Smooth muscle cell (in vitro differentiated cells): ENCODE results near the gene LITAF. TPM values are rescaled to one million over a fixed set of nuclear protein-coding genes. Genes with fewer than 3 reads are reported as not detected.

Source experiments
- DNase-seq: peaks from one replicate; lab custom pipeline; 2025; ENCODE audit not compliant: unreplicated experiment; lab: John Stamatoyannopoulos, UW
- H2AFZ ChIP-seq: fragments of 200-600 bp; sonication (generic); 2 replicates; pipeline ENCODE4 v1.6.0; 2016; ENCODE audit warnings: antibody characterized with exemption, low read depth, mild to moderate bottlenecking
- H3F3A ChIP-seq: fragments of 200-600 bp; sonication (generic); 2 replicates; pipeline ENCODE4 v1.6.0; 2017; ENCODE audit warnings: antibody characterized with exemption, low read depth
- H3K27ac ChIP-seq: fragments of 200-600 bp; sonication (generic); 2 replicates; pipeline ENCODE4 v1.5.1; 2016; ENCODE audit warnings: low read depth, mild to moderate bottlenecking
- H3K27me3 ChIP-seq: fragments of 200-600 bp; sonication (generic); 2 replicates; pipeline ENCODE4 v1.6.1; 2016; ENCODE audit warnings: low read depth, mild to moderate bottlenecking
- H3K36me3 ChIP-seq: fragments of 200-600 bp; sonication (generic); 2 replicates; pipeline ENCODE4 v1.5.1; 2016; ENCODE audit warnings: low read depth
- H3K4me1 ChIP-seq: fragments of 200-600 bp; sonication (generic); 2 replicates; pipeline ENCODE4 v1.5.1; 2016; ENCODE audit warnings: low read depth
- H3K4me2 ChIP-seq: fragments of 200-600 bp; sonication (generic); 2 replicates; pipeline ENCODE4 v1.6.0; 2016; ENCODE audit warnings: mild to moderate bottlenecking
- H3K4me3 ChIP-seq: fragments of 200-600 bp; sonication (generic); 2 replicates; pipeline ENCODE4 v1.5.1; 2016; ENCODE audit warnings: mild to moderate bottlenecking
- H3K79me2 ChIP-seq: fragments of 200-600 bp; sonication (generic); 2 replicates; pipeline ENCODE4 v1.6.0; 2016; ENCODE audit warnings: low read depth, mild to moderate bottlenecking
- H3K9ac ChIP-seq: fragments of 200-600 bp; sonication (generic); 2 replicates; pipeline ENCODE4 v1.6.0; 2016; ENCODE audit warnings: low read depth
- H3K9me3 ChIP-seq: fragments of 200-600 bp; sonication (generic); replicated peaks from 2 replicates; pipeline ENCODE4 v1.5.1; 2016; ENCODE audit warnings: low read depth
- H4K20me1 ChIP-seq: fragments of 200-600 bp; sonication (generic); 2 replicates; pipeline ENCODE4 v1.6.0; 2016; ENCODE audit warnings: low read depth
- CTCF ChIP-seq: fragments of 200-600 bp; sonication (generic); IDR thresholded peaks from 2 replicates; pipeline ENCODE4 v1.5.1; 2017; ENCODE audit warnings: borderline replicate concordance, mild to moderate bottlenecking, antibody characterized with exemption; ENCODE audit not compliant: insufficient read depth, poor library complexity, severe bottlenecking
- WGBS: methylation state at CpG from one replicate; pipeline ENCODE4 v1.1.7; 2016; ENCODE audit warnings: low lambda C conversion rate; 5-methylcytosine and 5-hydroxymethylcytosine counted together
- polyA plus RNA-seq: library from polyadenylated mRNA; unstranded; fragments of >200 nt; fragmentation: Nextera tagmentation; extraction: Ambion mirVana; gene quantifications from 2 replicates; pipeline ENCODE4 v1.2.1, GENCODE V29; 2016
- total RNA-seq: library from RNA; depleted of rRNA; stranded (reverse); fragments of >200 nt; gene quantifications from 2 replicates; pipeline ENCODE4 v1.2.3, GENCODE V29; 2014

The LITAF gene
- total and polyA plus RNA-seq, 2 experiments from 2014 or later, result 40.4 to 72.6 TPM

DNA sequence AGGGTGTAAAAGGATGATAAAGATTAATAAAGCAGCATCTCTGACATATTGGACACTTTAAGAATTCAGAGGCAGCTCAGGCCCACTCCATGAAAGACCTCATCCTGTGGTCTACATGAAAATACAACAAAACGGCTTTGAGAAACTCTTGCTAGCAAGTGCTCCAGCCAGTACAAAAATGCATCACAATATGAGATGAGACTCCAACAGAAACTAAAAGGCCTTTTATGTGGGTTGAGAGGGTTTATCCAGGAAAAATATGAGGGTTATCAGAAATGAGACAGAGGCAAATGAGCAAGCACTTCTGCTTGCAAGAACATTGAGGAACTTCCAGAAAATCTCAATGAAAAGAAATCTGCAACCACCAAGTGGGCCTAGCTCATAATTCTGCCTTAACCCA is 65.7 kb downstream of the LITAF start:
- H3K27me3 ChIP-seq, result peaks cover 2% of the 10 kb centered on the region
- no peak overlapping the region for H3K4me3 ChIP-seq
- H4K20me1 ChIP-seq, result no peaks in the 10 kb centered on the region
- no peak overlapping the region for H3K4me2 ChIP-seq
- TF ChIP-seq CTCF, result no peak
- no peaks in the 10 kb centered on the region for H3K79me2 ChIP-seq
- no peaks in the 10 kb centered on the region for H3F3A ChIP-seq
- WGBS, result 89% methylated on average over 1 of the region's 1 CpG
- no peaks in the 10 kb centered on the region for H3K9me3 ChIP-seq
- no peaks in the 10 kb centered on the region for H3K4me1 ChIP-seq
- H3K36me3 ChIP-seq, result no peaks in the 10 kb centered on the region
- H3K27ac ChIP-seq, result no peak overlapping the region
- no peak for DNase-seq
- H3K9ac ChIP-seq, result no peak overlapping the region
- no peak overlapping the region for H2AFZ ChIP-seq

GRCh38 chr16:11520442-11520841 is 66.3 kb downstream of the LITAF start:
- H3K27ac ChIP-seq, result no peak overlapping the region
- 98% methylated on average over 10 of the region's 10 CpGs for WGBS
- H3K79me2 ChIP-seq, result no peaks in the 10 kb centered on the region
- H3K4me1 ChIP-seq, result no peaks in the 10 kb centered on the region
- no peak for DNase-seq
- no peaks in the 10 kb centered on the region for H3F3A ChIP-seq
- H3K36me3 ChIP-seq, result no peaks in the 10 kb centered on the region
- no peak for TF ChIP-seq CTCF
- no peak overlapping the region for H3K4me2 ChIP-seq
- no peaks in the 10 kb centered on the region for H3K9me3 ChIP-seq
- H3K4me3 ChIP-seq, result no peak overlapping the region
- H3K9ac ChIP-seq, result no peak overlapping the region
- H3K27me3 ChIP-seq, result no peaks in the 10 kb centered on the region
- no peaks in the 10 kb centered on the region for H4K20me1 ChIP-seq
- no peak overlapping the region for H2AFZ ChIP-seq

DNA sequence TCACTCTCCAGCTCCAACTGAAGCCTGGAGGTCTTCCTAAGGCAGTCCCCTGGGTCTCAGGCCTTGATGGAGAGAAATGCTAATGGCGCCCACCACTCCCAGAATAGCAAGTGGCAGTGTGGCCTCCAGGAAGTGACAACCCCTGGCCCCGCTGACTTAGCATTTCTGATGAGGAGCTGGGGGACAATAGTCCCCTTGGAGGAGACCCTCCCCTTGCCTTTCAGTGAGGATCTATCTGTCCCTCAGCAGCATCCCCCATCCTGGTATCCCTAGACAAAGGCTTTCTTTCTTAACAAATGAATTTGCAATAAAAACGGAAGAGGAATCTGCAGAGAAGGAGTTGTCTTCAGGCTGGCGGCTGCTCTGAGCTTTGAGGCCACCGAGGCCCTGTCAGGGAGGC is 68.8 kb downstream of the LITAF start:
- 85% methylated on average over 5 of the region's 5 CpGs for WGBS
- no peak for DNase-seq
- no peak overlapping the region for H3K9ac ChIP-seq
- no peak overlapping the region for H3K4me2 ChIP-seq
- no peaks in the 10 kb centered on the region for H3F3A ChIP-seq
- H4K20me1 ChIP-seq, result no peaks in the 10 kb centered on the region
- H3K36me3 ChIP-seq, result no peaks in the 10 kb centered on the region
- H3K27me3 ChIP-seq, result no peaks in the 10 kb centered on the region
- H3K9me3 ChIP-seq, result no peaks in the 10 kb centered on the region
- no peaks in the 10 kb centered on the region for H3K4me1 ChIP-seq
- no peak overlapping the region for H3K4me3 ChIP-seq
- no peak overlapping the region for H2AFZ ChIP-seq
- H3K27ac ChIP-seq, result no peak overlapping the region
- no peak for TF ChIP-seq CTCF
- no peaks in the 10 kb centered on the region for H3K79me2 ChIP-seq

DNA sequence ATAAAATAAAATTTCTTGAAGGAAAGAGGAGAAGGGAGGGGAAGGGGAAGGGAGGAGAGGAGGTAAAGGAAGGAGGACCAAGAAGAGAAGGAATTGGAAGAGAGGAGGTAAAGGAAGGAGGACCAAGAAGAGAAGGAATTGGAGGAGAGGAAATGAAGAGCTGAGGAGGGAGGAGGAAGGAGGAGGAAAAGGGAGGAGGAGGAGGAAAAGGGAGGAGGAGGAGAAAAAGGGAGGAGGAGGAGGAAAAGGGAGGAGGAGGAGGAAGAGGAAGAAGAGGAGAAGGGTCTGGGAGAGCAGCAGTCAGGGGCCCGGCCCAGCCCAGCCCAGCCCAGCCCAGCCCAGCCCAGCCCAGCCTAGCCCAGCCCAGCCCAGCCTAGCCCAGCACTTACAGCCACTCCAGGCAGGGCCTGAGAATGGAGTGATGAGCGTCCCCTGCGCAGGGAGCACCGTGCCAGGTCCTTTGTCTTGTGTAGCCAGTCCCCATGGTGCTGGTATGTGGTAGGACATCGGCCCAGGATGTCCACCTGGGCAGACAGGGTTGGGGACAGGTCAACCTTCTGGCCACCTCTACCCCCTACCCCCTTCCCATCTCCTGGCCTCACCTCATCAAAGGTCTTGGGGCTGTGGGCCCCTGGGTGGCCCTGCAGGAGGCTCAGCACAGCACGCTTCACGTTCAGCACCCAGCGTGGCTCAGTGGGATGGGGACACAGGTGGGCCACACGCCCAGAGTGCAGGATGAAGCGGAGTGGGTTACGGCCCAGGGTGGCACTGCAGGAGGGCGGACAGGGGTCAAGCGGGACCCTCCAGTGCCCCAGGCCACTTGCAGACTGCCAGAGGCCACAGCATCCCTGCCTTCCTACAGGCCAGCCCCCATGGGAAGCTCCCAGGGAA is 70.9 kb downstream of the LITAF start:
- TF ChIP-seq CTCF, result no peak
- Histone ChIP-seq H3K9ac (no peak overlapping the region), H3K27me3 (no peaks in the 10 kb centered on the region), H4K20me1 (no peaks in the 10 kb centered on the region), H2AFZ (no peak overlapping the region), H3K79me2 (no peaks in the 10 kb centered on the region), H3K4me2 (no peak overlapping the region), H3K4me1 (no peaks in the 10 kb centered on the region), H3K4me3 (no peak overlapping the region), H3K36me3 (no peaks in the 10 kb centered on the region), H3K27ac (no peak overlapping the region), H3F3A (no peaks in the 10 kb centered on the region), H3K9me3 (no peaks in the 10 kb centered on the region)
- DNase-seq, result no peak
- WGBS, result 82% methylated on average over 9 of the region's 13 CpGs
